CD14-positive monocyte (primary cell): ENCODE results near the gene GRIFIN. TPM values are rescaled to one million over a fixed set of nuclear protein-coding genes. Genes with fewer than 3 reads are reported as not detected.

Source experiments
- DNase-seq, 3 donors: peaks; one replicate each; pipeline ENCODE4 v3.0.0-alpha.2; 2011 to 2022
- H2AFZ ChIP-seq: 2 replicates; pipeline ENCODE4 v1.6.0; 2012; ENCODE audit warnings: mild to moderate bottlenecking, low read depth, low read length, inconsistent platforms; ENCODE audit not compliant: insufficient read depth, poor library complexity, severe bottlenecking
- H3K27ac ChIP-seq, 2 donors: 1 replicate in 1 of 2; 2 replicates in 1 of 2; pipeline ENCODE4 v1.5.1; 2012 to 2013; ENCODE audit warnings: low read length in 2 of 2, control low read depth in 1 of 2, inconsistent platforms in 1 of 2, low read depth in 1 of 2, mild to moderate bottlenecking in 1 of 2
- H3K27me3 ChIP-seq, 2 donors: one replicate each; pipeline versions ENCODE4 v1.6.0 to v1.6.1; 2011 to 2013; ENCODE audit warnings: low read length in 2 of 2; ENCODE audit not compliant: control insufficient read depth in 2 of 2, insufficient read depth in 2 of 2
- H3K36me3 ChIP-seq, 2 donors: replicated peaks in 1 of 2; 1 replicate in 1 of 2; 2 replicates in 1 of 2; pipeline versions ENCODE4 v1.5.1 to v1.6.1; 2012 to 2013; ENCODE audit warnings: low read length in 2 of 2, control low read depth in 1 of 2, inconsistent platforms in 1 of 2, mild to moderate bottlenecking in 1 of 2; ENCODE audit not compliant: insufficient read depth in 2 of 2, control insufficient read depth in 1 of 2
- H3K4me1 ChIP-seq, 2 donors: 1 replicate in 1 of 2; 2 replicates in 1 of 2; pipeline versions ENCODE4 v1.5.1 to v1.6.1; 2012 to 2013; ENCODE audit warnings: low read length in 2 of 2, control low read depth in 1 of 2, inconsistent platforms in 1 of 2, mild to moderate bottlenecking in 1 of 2, moderate library complexity in 1 of 2; ENCODE audit not compliant: insufficient read depth in 2 of 2, control insufficient read depth in 1 of 2
- H3K4me2 ChIP-seq: replicated peaks from 2 replicates; pipeline ENCODE3; 2012; ENCODE audit warnings: low read length, moderate library complexity, mild to moderate bottlenecking; ENCODE audit not compliant: poor library complexity, severe bottlenecking; ENCODE audit errors: extremely low read depth
- H3K4me3 ChIP-seq, 3 experiments: fragments of 200-600 bp in 1 of 3; sonication (generic) in 1 of 3; replicated peaks in 1 of 3; 1 replicate in 2 of 3; 2 replicates in 1 of 3; pipeline ENCODE4 v1.5.1; 2011 to 2013; ENCODE audit warnings: low read length in 3 of 3, mild to moderate bottlenecking in 3 of 3, control low read depth in 2 of 3, low read depth in 2 of 3, inconsistent platforms in 1 of 3, moderate library complexity in 1 of 3
- H3K79me2 ChIP-seq: 2 replicates; pipeline ENCODE4 v1.6.0; 2012; ENCODE audit warnings: mild to moderate bottlenecking, control low read depth, inconsistent platforms, low read length, moderate library complexity; ENCODE audit not compliant: insufficient read depth
- H3K9ac ChIP-seq: 2 replicates; pipeline ENCODE4 v1.6.0; 2017; ENCODE audit warnings: low read length, mild to moderate bottlenecking; ENCODE audit not compliant: insufficient read depth, poor library complexity, severe bottlenecking
- H3K9me3 ChIP-seq, 2 donors: replicated peaks in 1 of 2; 1 replicate in 1 of 2; 2 replicates in 1 of 2; pipeline versions ENCODE4 v1.5.1 to v1.6.1; 2012 to 2013; ENCODE audit warnings: low read length in 2 of 2, control low read depth in 1 of 2; ENCODE audit not compliant: control insufficient read depth in 1 of 2, insufficient read depth in 1 of 2
- H4K20me1 ChIP-seq: 2 replicates; pipeline ENCODE4 v1.6.0; 2012; ENCODE audit warnings: mild to moderate bottlenecking, low read length, control low read depth, moderate library complexity; ENCODE audit not compliant: insufficient read depth
- H3K27ac Mint-ChIP-seq, 7 donors: one replicate each; pipeline ENCODE4 v1.8.0; 2020; ENCODE audit warnings: mild to moderate bottlenecking in 7 of 7, mixed read lengths in 7 of 7, moderate library complexity in 6 of 7, inconsistent platforms in 2 of 7
- H3K27me3 Mint-ChIP-seq, 3 donors: one replicate each; pipeline ENCODE4 v1.8.0; 2021 to 2022; ENCODE audit warnings: low read depth in 3 of 3, mild to moderate bottlenecking in 3 of 3, mixed read lengths in 3 of 3, moderate library complexity in 3 of 3, inconsistent platforms in 1 of 3
- H3K36me3 Mint-ChIP-seq, 2 donors: one replicate each; pipeline ENCODE4 v1.8.0; 2020; ENCODE audit warnings: mixed read lengths in 2 of 2, inconsistent platforms in 1 of 2, mild to moderate bottlenecking in 1 of 2
- H3K4me1 Mint-ChIP-seq: one replicate; pipeline ENCODE4 v1.8.0; 2020; ENCODE audit warnings: mild to moderate bottlenecking, mixed read lengths
- H3K4me3 Mint-ChIP-seq, 2 donors: one replicate each; pipeline ENCODE4 v1.8.0; 2020; ENCODE audit warnings: mild to moderate bottlenecking in 2 of 2, mixed read lengths in 2 of 2, moderate library complexity in 1 of 2
- H3K9me3 Mint-ChIP-seq, 7 donors: one replicate each; pipeline ENCODE4 v1.8.0; 2020 to 2022; ENCODE audit warnings: mixed read lengths in 7 of 7, mild to moderate bottlenecking in 6 of 7, moderate library complexity in 6 of 7, inconsistent platforms in 2 of 7
- WGBS: methylation state at CpG from one replicate; pipeline ENCODE4 v1.1.5; 2013; ENCODE audit warnings: missing lambda C conversion rate; ENCODE audit not compliant: insufficient coverage; 5-methylcytosine and 5-hydroxymethylcytosine counted together
- intact Hi-C, 2 donors: fragments of 100-400 bp; cut with micrococcal nuclease; formaldehyde crosslinking; loops; one replicate each; pipeline versions ENCODE4 v1.15.0 to v1.15.1; 2023
- polyA plus RNA-seq, 3 donors: library from polyadenylated mRNA; depleted of rRNA in 1 of 3; unstranded in 2 of 3; stranded (reverse) in 1 of 3; fragments of 300-500 nt in 2 of 3; fragments of >200 nt in 1 of 3; fragmentation: Illumina TruSeq in 2 of 3; gene quantifications; 1 replicate in 2 of 3; 2 replicates in 1 of 3; pipeline ENCODE4 v1.2.3, GENCODE V29; 2012 to 2021
- TF ChIP-seq, protein P1 (sequence below): fragments of 200-600 bp; IDR thresholded peaks from one replicate; pipeline ENCODE4 v1.8.0; 2022; ENCODE audit warnings: antibody characterized with exemption, mild to moderate bottlenecking

GRIFIN gene
- polyA plus RNA-seq, 3 donors, result not detected

GRCh38 chr7:2452643-2453270 is 23.4 kb downstream of the GRIFIN start:
- 92% methylated on average over 2 of the region's 8 CpGs for WGBS
- no peaks in the 10 kb centered on the region for H3K27me3 ChIP-seq
- Mint-ChIP-seq H3K9me3 (peaks cover 0 to 8% (median 0%) of the 10 kb centered on the region in 7 donors), H3K27me3 (peaks cover 2 to 6% (median 2%) of the 10 kb centered on the region in 3 donors), H3K4me1 (peaks cover 11% of the 10 kb centered on the region), H3K4me3 (no peak overlapping the region), H3K27ac (no peak overlapping the region), H3K36me3 (no peaks in the 10 kb centered on the region)
- no peak overlapping the region for H3K9ac ChIP-seq
- H3K9me3 ChIP-seq, result no peaks in the 10 kb centered on the region
- H3K4me1 ChIP-seq, result peaks cover 11 to 13% of the 10 kb centered on the region in 2 donors
- DNase-seq, result no peak
- no peak overlapping the region for H3K4me3 ChIP-seq
- intact Hi-C loops, result loop anchor here (5.0 kb wide), 1 partner anchor 230 kb away; no protein-coding TSS in a partner anchor
- H2AFZ ChIP-seq, result no peak overlapping the region
- H3K4me2 ChIP-seq, result no peak overlapping the region
- TF ChIP-seq, protein P1, sequence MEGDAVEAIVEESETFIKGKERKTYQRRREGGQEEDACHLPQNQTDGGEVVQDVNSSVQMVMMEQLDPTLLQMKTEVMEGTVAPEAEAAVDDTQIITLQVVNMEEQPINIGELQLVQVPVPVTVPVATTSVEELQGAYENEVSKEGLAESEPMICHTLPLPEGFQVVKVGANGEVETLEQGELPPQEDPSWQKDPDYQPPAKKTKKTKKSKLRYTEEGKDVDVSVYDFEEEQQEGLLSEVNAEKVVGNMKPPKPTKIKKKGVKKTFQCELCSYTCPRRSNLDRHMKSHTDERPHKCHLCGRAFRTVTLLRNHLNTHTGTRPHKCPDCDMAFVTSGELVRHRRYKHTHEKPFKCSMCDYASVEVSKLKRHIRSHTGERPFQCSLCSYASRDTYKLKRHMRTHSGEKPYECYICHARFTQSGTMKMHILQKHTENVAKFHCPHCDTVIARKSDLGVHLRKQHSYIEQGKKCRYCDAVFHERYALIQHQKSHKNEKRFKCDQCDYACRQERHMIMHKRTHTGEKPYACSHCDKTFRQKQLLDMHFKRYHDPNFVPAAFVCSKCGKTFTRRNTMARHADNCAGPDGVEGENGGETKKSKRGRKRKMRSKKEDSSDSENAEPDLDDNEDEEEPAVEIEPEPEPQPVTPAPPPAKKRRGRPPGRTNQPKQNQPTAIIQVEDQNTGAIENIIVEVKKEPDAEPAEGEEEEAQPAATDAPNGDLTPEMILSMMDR, result no peak
- no peaks in the 10 kb centered on the region for H3K79me2 ChIP-seq
- H4K20me1 ChIP-seq, result no peaks in the 10 kb centered on the region
- no peak overlapping the region for H3K27ac ChIP-seq
- no peaks in the 10 kb centered on the region for H3K36me3 ChIP-seq

GRCh38 chr7:2452074-2452507 is 24.1 kb downstream of the GRIFIN start:
- H3K4me3 ChIP-seq, result peak overlapping the region; percentile 31 to 81 (median 56)
- peak overlapping the region; percentile 66 for H3K9ac ChIP-seq
- peak overlapping the region in 1 of 2 donors; percentile 65 for H3K27ac ChIP-seq
- H3K79me2 ChIP-seq, result no peaks in the 10 kb centered on the region
- Mint-ChIP-seq H3K4me1 (peaks cover 11% of the 10 kb centered on the region), H3K9me3 (peaks cover 0 to 8% (median 1%) of the 10 kb centered on the region in 7 donors), H3K36me3 (peaks cover 0 to 2% of the 10 kb centered on the region in 2 donors), H3K27ac (peak overlapping the region in 4 of 7 donors; percentile 31 to 74 (median 61)), H3K4me3 (peak overlapping the region; percentile 76 to 92), H3K27me3 (peaks cover 2 to 6% (median 2%) of the 10 kb centered on the region in 3 donors)
- intact Hi-C loops, result loop anchor here (5.0 kb wide), 1 partner anchor 230 kb away; no protein-coding TSS in a partner anchor
- WGBS, result 0% methylated on average over 11 of the region's 16 CpGs
- no peaks in the 10 kb centered on the region for H3K9me3 ChIP-seq
- H3K36me3 ChIP-seq, result no peaks in the 10 kb centered on the region
- TF ChIP-seq, protein P1, result no peak
- H3K27me3 ChIP-seq, result no peaks in the 10 kb centered on the region
- peaks cover 11 to 13% of the 10 kb centered on the region in 2 donors for H3K4me1 ChIP-seq
- H4K20me1 ChIP-seq, result no peaks in the 10 kb centered on the region
- H2AFZ ChIP-seq, result peak overlapping the region; percentile 86
- DNase-seq, result peak; percentile 15 to 66 (median 24)
- peak overlapping the region; percentile 89 for H3K4me2 ChIP-seq
